Mesothelial cell of epicardium (in vitro differentiated cells): Measurements from ENCODE around the gene SORCS1. TPM values are rescaled to one million over a fixed set of nuclear protein-coding genes. Genes with fewer than 3 reads are reported as not detected.

Source experiments
- DNase-seq, 2 experiments: peaks; one replicate each; pipeline ENCODE4 v3.0.0; 2021; ENCODE audit warnings: low spot score in 2 of 2; ENCODE audit not compliant: unreplicated experiment in 2 of 2
- H3K27ac Mint-ChIP-seq: 2 replicates; pipeline ENCODE4 v1.8.0; 2021; ENCODE audit warnings: mixed read lengths
- H3K27me3 Mint-ChIP-seq: 2 replicates; pipeline ENCODE4 v1.8.0; 2021; ENCODE audit warnings: low read depth, mixed read lengths
- H3K36me3 Mint-ChIP-seq: 2 replicates; pipeline ENCODE4 v1.8.0; 2021; ENCODE audit warnings: mixed read lengths
- H3K4me1 Mint-ChIP-seq: 2 replicates; pipeline ENCODE4 v1.8.0; 2021; ENCODE audit warnings: mixed read lengths
- H3K4me3 Mint-ChIP-seq: 2 replicates; pipeline ENCODE4 v1.8.0; 2021; ENCODE audit warnings: mild to moderate bottlenecking, moderate library complexity, mixed read lengths
- H3K9me3 Mint-ChIP-seq: 2 replicates; pipeline ENCODE4 v1.8.0; 2021; ENCODE audit warnings: mixed read lengths
- CTCF ChIP-seq: fragments of 200-600 bp; sonication (generic); IDR thresholded peaks from one replicate; pipeline ENCODE4 v1.5.0; 2021; ENCODE audit warnings: antibody characterized with exemption; ENCODE audit not compliant: unreplicated experiment
- total RNA-seq: library from RNA; stranded (reverse); gene quantifications from 3 replicates; pipeline ENCODE4 v1.2.1, GENCODE V29; 2021

Gene SORCS1
- total RNA-seq, 1 donor from 2014 or later = 0.78 TPM

- H3K4me1 Mint-ChIP-seq = no peaks in the 10 kb centered on the region
- no peak for TF ChIP-seq CTCF
- no peaks in the 10 kb centered on the region for H3K36me3 Mint-ChIP-seq
- no peak overlapping the region for H3K27ac Mint-ChIP-seq
- no peak for DNase-seq
- H3K4me3 Mint-ChIP-seq = no peak overlapping the region
- no peaks in the 10 kb centered on the region for H3K9me3 Mint-ChIP-seq
- peaks cover 29% of the 10 kb centered on the region for H3K27me3 Mint-ChIP-seq
Observed at GRCh38 chr10:107133656-107134055, 30.9 kb downstream of the SORCS1 start.

- Mint-ChIP-seq H3K4me3 (no peak overlapping the region), H3K36me3 (no peaks in the 10 kb centered on the region), H3K9me3 (no peaks in the 10 kb centered on the region), H3K27me3 (peaks cover 22% of the 10 kb centered on the region), H3K4me1 (no peaks in the 10 kb centered on the region), H3K27ac (no peak overlapping the region)
- no peak for TF ChIP-seq CTCF
- DNase-seq = no peak
Observed at GRCh38 chr10:107129000-107129399, 35.5 kb downstream of the SORCS1 start.

- H3K9me3 Mint-ChIP-seq = no peaks in the 10 kb centered on the region
- H3K36me3 Mint-ChIP-seq = no peaks in the 10 kb centered on the region
- no peak for TF ChIP-seq CTCF
- H3K4me3 Mint-ChIP-seq = no peak overlapping the region
- peaks cover 15% of the 10 kb centered on the region for H3K27me3 Mint-ChIP-seq
- no peak overlapping the region for H3K27ac Mint-ChIP-seq
- H3K4me1 Mint-ChIP-seq = no peaks in the 10 kb centered on the region
- DNase-seq = no peak
Observed at GRCh38 chr10:107126512-107127065, 37.9 kb downstream of the SORCS1 start.

GRCh38 chr10:107122703-107123102, 41.8 kb downstream of the SORCS1 start:
- H3K4me3 Mint-ChIP-seq = no peak overlapping the region
- no peak for DNase-seq
- no peak overlapping the region for H3K27ac Mint-ChIP-seq
- no peaks in the 10 kb centered on the region for H3K9me3 Mint-ChIP-seq
- no peaks in the 10 kb centered on the region for H3K36me3 Mint-ChIP-seq
- H3K27me3 Mint-ChIP-seq = peaks cover 2% of the 10 kb centered on the region
- TF ChIP-seq CTCF = no peak
- no peaks in the 10 kb centered on the region for H3K4me1 Mint-ChIP-seq

GRCh38 chr10:107118866-107119265, 45.6 kb downstream of the SORCS1 start:
- H3K36me3 Mint-ChIP-seq = no peaks in the 10 kb centered on the region
- no peaks in the 10 kb centered on the region for H3K4me1 Mint-ChIP-seq
- H3K27me3 Mint-ChIP-seq = no peaks in the 10 kb centered on the region
- DNase-seq = no peak
- TF ChIP-seq CTCF = no peak
- peaks cover 25% of the 10 kb centered on the region for H3K9me3 Mint-ChIP-seq
- no peak overlapping the region for H3K27ac Mint-ChIP-seq
- H3K4me3 Mint-ChIP-seq = no peak overlapping the region
